IMR-90 (cell line): ENCODE data around the gene FOXF1. TPM values are rescaled to one million over a fixed set of nuclear protein-coding genes. Genes with fewer than 3 reads are reported as not detected.

Source experiments
- ATAC-seq: fragments of 200-7000 bp; cut with Tn5 transposase; 2 replicates; pipeline ENCODE4 v1.9.1; 2020; ENCODE audit warnings: low read depth, mild to moderate bottlenecking, moderate library complexity
- BruUV-seq: library from RNA; stranded (reverse); fragments of 400-500 nt; replicated peaks from 2 replicates; lab custom pipeline; 2021; lab: Mats Ljungman, UMichigan
- CTCF ChIA-PET: fragments of 300-600 bp; formaldehyde crosslinking; extraction: SDS; loops from one replicate; lab custom pipeline; 2021; ENCODE audit warnings: antibody characterized with exemption; lab: Yijun Ruan, JAX
- POLR2A ChIA-PET: fragments of 300-600 bp; sonication (Branson Sonifier 250); formaldehyde crosslinking; loops from one replicate; lab custom pipeline; 2022; ENCODE audit warnings: antibody characterized with exemption; ENCODE audit not compliant: unreplicated experiment; lab: Charles Lee
- DNase-seq: peaks from one replicate; pipeline ENCODE4 v3.0.0; 2013
- H2AFZ ChIP-seq: replicated peaks from 2 replicates; pipeline ENCODE3; 2013; ENCODE audit warnings: low read length, mild to moderate bottlenecking; ENCODE audit not compliant: poor library complexity
- H2AK5ac ChIP-seq: 2 replicates; pipeline ENCODE4 v1.6.1; 2013; ENCODE audit warnings: low read depth, low read length, inconsistent platforms
- H2AK9ac ChIP-seq: replicated peaks from 2 replicates; pipeline ENCODE3; 2013; ENCODE audit warnings: mild to moderate bottlenecking, low read depth, low read length, moderate library complexity; ENCODE audit not compliant: poor library complexity
- H2BK120ac ChIP-seq: 2 replicates; pipeline ENCODE4 v1.6.1; 2013; ENCODE audit warnings: low read depth, low read length, inconsistent platforms
- H2BK15ac ChIP-seq: 3 replicates; pipeline ENCODE4 v1.6.1; 2013; ENCODE audit warnings: low read depth, low read length, inconsistent platforms
- H2BK20ac ChIP-seq: 2 replicates; pipeline ENCODE4 v1.6.1; 2013; ENCODE audit warnings: low read depth, mild to moderate bottlenecking, inconsistent platforms, low read length, moderate library complexity
- H2BK5ac ChIP-seq: 2 replicates; pipeline ENCODE4 v1.6.1; 2013; ENCODE audit warnings: mild to moderate bottlenecking, low read depth, low read length, inconsistent platforms; ENCODE audit not compliant: poor library complexity, severe bottlenecking
- H3K14ac ChIP-seq: replicated peaks from 2 replicates; pipeline ENCODE4 v1.6.1; 2013; ENCODE audit warnings: low read depth, low read length, inconsistent platforms
- H3K18ac ChIP-seq: 2 replicates; pipeline ENCODE4 v1.6.1; 2013; ENCODE audit warnings: low read depth, low read length, control low read depth
- H3K23ac ChIP-seq: 2 replicates; pipeline ENCODE4 v1.6.1; 2013; ENCODE audit warnings: low read depth, low read length, inconsistent platforms
- H3K27ac ChIP-seq: 2 replicates; pipeline ENCODE4 v1.5.1; 2013; ENCODE audit warnings: mild to moderate bottlenecking, control low read depth, low read length; ENCODE audit not compliant: insufficient read depth
- H3K27me3 ChIP-seq: 2 replicates; pipeline ENCODE4 v1.6.1; 2013; ENCODE audit warnings: low read length; ENCODE audit not compliant: control insufficient read depth, insufficient read depth
- H3K36me3 ChIP-seq: 2 replicates; pipeline ENCODE4 v1.6.1; 2013; ENCODE audit warnings: low read length, mixed read lengths; ENCODE audit not compliant: control insufficient read depth, insufficient read depth
- H3K4ac ChIP-seq: 2 replicates; pipeline ENCODE4 v1.6.1; 2013; ENCODE audit warnings: low read depth, low read length, inconsistent platforms
- H3K4me1 ChIP-seq: 2 replicates; pipeline ENCODE4 v1.6.1; 2013; ENCODE audit warnings: low read length, mixed read lengths; ENCODE audit not compliant: control insufficient read depth, insufficient read depth
- H3K4me2 ChIP-seq: 2 replicates; pipeline ENCODE4 v1.6.1; 2013; ENCODE audit warnings: low read depth, mild to moderate bottlenecking, control low read depth, low read length, moderate library complexity
- H3K4me3 ChIP-seq: 2 replicates; pipeline ENCODE4 v1.5.1; 2013; ENCODE audit warnings: low read depth, mild to moderate bottlenecking, control low read depth, low read length, moderate library complexity; ENCODE audit not compliant: insufficient read depth
- H3K56ac ChIP-seq: 2 replicates; pipeline ENCODE4 v1.6.1; 2013; ENCODE audit warnings: low read length, inconsistent platforms; ENCODE audit not compliant: insufficient read depth; ENCODE audit errors: extremely low read depth
- H3K79me1 ChIP-seq, 2 experiments: 2 replicates each; pipeline ENCODE4 v1.6.1; 2013; ENCODE audit warnings: low read length in 2 of 2, inconsistent platforms in 1 of 2, low read depth in 1 of 2
- H3K9ac ChIP-seq: 2 replicates; pipeline ENCODE4 v1.6.1; 2013; ENCODE audit warnings: low read depth, low read length, control low read depth
- H3K9me1 ChIP-seq: 2 replicates; pipeline ENCODE4 v1.6.1; 2013; ENCODE audit warnings: low read length, inconsistent platforms; ENCODE audit not compliant: insufficient read depth
- H3K9me3 ChIP-seq: 2 replicates; pipeline ENCODE4 v1.6.1; 2013; ENCODE audit warnings: low read length; ENCODE audit not compliant: control insufficient read depth, insufficient read depth
- H4K20me1 ChIP-seq: 2 replicates; pipeline ENCODE4 v1.6.1; 2013; ENCODE audit warnings: low read length, inconsistent platforms; ENCODE audit not compliant: insufficient read depth
- H4K5ac ChIP-seq: 2 replicates; pipeline ENCODE4 v1.6.1; 2013; ENCODE audit warnings: mild to moderate bottlenecking, low read depth, low read length, control low read depth
- H4K8ac ChIP-seq, 2 experiments: 2 replicates each; pipeline ENCODE4 v1.6.1; 2013; ENCODE audit warnings: low read depth in 2 of 2, low read length in 2 of 2, control low read depth in 1 of 2, inconsistent platforms in 1 of 2
- H4K91ac ChIP-seq: 2 replicates; pipeline ENCODE4 v1.6.1; 2013; ENCODE audit warnings: low read depth, low read length, inconsistent platforms; ENCODE audit not compliant: insufficient read depth
- BHLHE40 ChIP-seq: fragments of 150-350 bp; IDR thresholded peaks from 2 replicates; pipeline ENCODE4 v1.6.1; 2016; ENCODE audit warnings: mild to moderate bottlenecking, low read depth, low read length
- CEBPB ChIP-seq: IDR thresholded peaks from 2 replicates; pipeline ENCODE4 v1.6.1; 2012; ENCODE audit warnings: low read depth, low read length, improper control_type of control experiment
- CHD1 ChIP-seq: IDR thresholded peaks from 2 replicates; pipeline ENCODE4 v1.6.1; 2012; ENCODE audit warnings: low read depth, low read length, improper control_type of control experiment
- ELK1 ChIP-seq: fragments of 150-350 bp; IDR thresholded peaks from 2 replicates; pipeline ENCODE4 v1.6.1; 2016; ENCODE audit warnings: low read depth, mild to moderate bottlenecking, low read length, moderate library complexity, borderline replicate concordance
- FOS ChIP-seq: fragments of 150-350 bp; IDR thresholded peaks from 2 replicates; pipeline ENCODE4 v1.6.1; 2016; ENCODE audit warnings: low read depth, low read length
- MAFK ChIP-seq: IDR thresholded peaks from 2 replicates; pipeline ENCODE4 v1.6.1; 2012; ENCODE audit warnings: low read depth, low read length, improper control_type of control experiment
- MAZ ChIP-seq: IDR thresholded peaks from 2 replicates; pipeline ENCODE4 v1.6.1; 2012; ENCODE audit warnings: low read depth, mild to moderate bottlenecking, low read length, improper control_type of control experiment, moderate library complexity, borderline replicate concordance
- MXI1 ChIP-seq: IDR thresholded peaks from 2 replicates; pipeline ENCODE4 v1.6.1; 2012; ENCODE audit warnings: low read depth, mild to moderate bottlenecking, low read length, moderate library complexity, borderline replicate concordance
- NFE2L2 ChIP-seq: fragments of 150-350 bp; IDR thresholded peaks from 2 replicates; pipeline ENCODE4 v1.6.1; 2016; ENCODE audit warnings: low read depth, mild to moderate bottlenecking, low read length
- POLR2A ChIP-seq: IDR thresholded peaks from 2 replicates; pipeline ENCODE4 v1.6.1; 2012; ENCODE audit warnings: mild to moderate bottlenecking, low read depth, low read length
- RAD21 ChIP-seq: IDR thresholded peaks from 2 replicates; pipeline ENCODE4 v1.6.1; 2012; ENCODE audit warnings: low read length, improper control_type of control experiment
- RCOR1 ChIP-seq: IDR thresholded peaks from 2 replicates; pipeline ENCODE4 v1.6.1; 2012; ENCODE audit warnings: mild to moderate bottlenecking, low read length, improper control_type of control experiment; ENCODE audit not compliant: insufficient replicate concordance
- RFX5 ChIP-seq: IDR thresholded peaks from 2 replicates; pipeline ENCODE4 v1.8.0; 2012; ENCODE audit warnings: low read depth, mild to moderate bottlenecking, low read length, moderate library complexity
- SMC3 ChIP-seq: fragments of 150-350 bp; IDR thresholded peaks from 2 replicates; pipeline ENCODE4 v1.6.1; 2016; ENCODE audit warnings: low read depth, mild to moderate bottlenecking, antibody characterized with exemption, low read length, moderate library complexity
- USF2 ChIP-seq: fragments of 150-350 bp; IDR thresholded peaks from 2 replicates; pipeline ENCODE4 v1.6.1; 2017; ENCODE audit warnings: mild to moderate bottlenecking, antibody characterized with exemption, low read length, low read depth
- WGBS, 2 experiments: methylation state at CpG; one replicate each; pipeline versions ENCODE4 v1.1.5 to v1.1.7; 2013; ENCODE audit warnings: missing lambda C conversion rate in 2 of 2; ENCODE audit not compliant: insufficient read length in 1 of 2; ENCODE audit errors: extremely low coverage in 2 of 2; 5-methylcytosine and 5-hydroxymethylcytosine counted together
- dilution Hi-C: fragments of 300-500 bp; cut with HindIII; formaldehyde crosslinking; loops from one replicate; pipeline ENCODE4 v1.14.3; 2018; ENCODE audit warnings: low sequenced_read_pairs; ENCODE audit not compliant: unreplicated experiment
- in situ Hi-C: fragments of 300-500 bp; cut with MboI; formaldehyde crosslinking; loops from 3 replicates; pipeline ENCODE4 v1.14.3; 2019; ENCODE audit warnings: low sequenced_read_pairs, inconsistent platforms, mixed read lengths
- intact Hi-C: fragments of 100-400 bp; cut with micrococcal nuclease; formaldehyde crosslinking; loops from 2 replicates; pipeline ENCODE4 v1.10.0; 2022
- polyA plus RNA-seq, 3 experiments: library from polyadenylated mRNA; depleted of rRNA; stranded (reverse); fragments of >200 nt; gene quantifications; 2 replicates each; pipeline ENCODE4 v1.2.3, GENCODE V29; 2012; ENCODE audit warnings: low replicate concordance in 1 of 3
- total RNA-seq: library from RNA; depleted of rRNA; stranded (reverse); fragments of >200 nt; gene quantifications from 2 replicates; pipeline ENCODE4 v1.2.3, GENCODE V29; 2012

FOXF1 gene
- total and polyA plus RNA-seq, 2 of the 4 experiments (the other 2 are of a cell fraction), result 2.7 to 33.0 TPM

GRCh38 chr16:86530251-86531190, 20.2 kb downstream of the FOXF1 start:
- Histone ChIP-seq H3K23ac (no peak overlapping the region), H3K27me3 (no peaks in the 10 kb centered on the region), H3K9me3 (no peaks in the 10 kb centered on the region), H3K79me1 (no peaks in the 10 kb centered on the region), H3K14ac (no peak overlapping the region), H2AK9ac (no peak overlapping the region), H2BK20ac (no peak overlapping the region), H3K9me1 (no peaks in the 10 kb centered on the region), H3K4ac (no peak overlapping the region), H2BK120ac (no peak overlapping the region), H3K18ac (no peak overlapping the region), H3K36me3 (peaks cover 4% of the 10 kb centered on the region; the same call in 1 of the 2 replicates), H3K4me3 (no peak overlapping the region), H4K91ac (no peak overlapping the region), H4K5ac (no peak overlapping the region), H2BK15ac (no peak overlapping the region), H4K20me1 (no peaks in the 10 kb centered on the region), H3K27ac (no peak overlapping the region), H3K9ac (no peak overlapping the region), H3K4me2 (no peak overlapping the region), H2AK5ac (no peak overlapping the region), H2BK5ac (no peak overlapping the region), H3K56ac (no peak overlapping the region), H4K8ac (no peak overlapping the region), H3K4me1 (no peaks in the 10 kb centered on the region), H2AFZ (no peak overlapping the region)
- ChIA-PET POLR2A (no interaction called here), CTCF (no interaction called here)
- 80% methylated on average over 21 of the region's 31 CpGs; no CpG with 5 or more reads in 1 of the 2 experiments for WGBS, 2 experiments
- dilution Hi-C loops, result no loop called here
- in situ Hi-C loops, result no loop called here
- intact Hi-C loops, result no loop called here
- ATAC-seq (no peak), DNase-seq (no peak)
- no TSS peak for BruUV-seq
- no peak for TF ChIP-seq ELK1
- no peak for TF ChIP-seq CHD1
- no peak for TF ChIP-seq POLR2A
- no peak for TF ChIP-seq USF2
- TF ChIP-seq SMC3, result no peak
- no peak for TF ChIP-seq FOS
- TF ChIP-seq MXI1, result no peak
- no peak for TF ChIP-seq RAD21
- no peak for TF ChIP-seq CEBPB
- no peak for TF ChIP-seq MAFK
- no peak for TF ChIP-seq MAZ
- no peak for TF ChIP-seq NFE2L2
- no peak for TF ChIP-seq RFX5
- no peak for TF ChIP-seq RCOR1
- no peak for TF ChIP-seq BHLHE40
